ENCODE results near the gene MAP1LC3B.

The MAP1LC3B gene

GRCh38 chr16:87417528-87417910, 25.4 kb downstream of the MAP1LC3B start:
- Histone ChIP-seq H3K27ac (ENCODE audit: poor library complexity, severe bottlenecking) (no peak overlapping the region), H3K36me3 (ENCODE audit: low read depth) (peaks cover 58% of the 10 kb centered on the region), H3K4me1 (ENCODE audit: insufficient read depth, poor library complexity, severe bottlenecking) (no peaks in the 10 kb centered on the region), H3K4me3 (ENCODE audit: severe bottlenecking) (no peak overlapping the region), H3K9me3 (ENCODE audit: severe bottlenecking) (no peaks in the 10 kb centered on the region), H3K27me3 (ENCODE audit: insufficient read depth, poor library complexity, severe bottlenecking) (no peaks in the 10 kb centered on the region)
- DNase-seq (ENCODE audit: low spot score): no peak
- 0 out of 3 replicates have a peak, but pooled peaks have one; percentile 20 for ATAC-seq (ENCODE audit: low read depth)
- no peak for TF ChIP-seq CTCF (IDR thresholded peaks at IDR 0.05; ENCODE audit: poor library complexity, severe bottlenecking)

- H3K4me3 ChIP-seq (ENCODE audit: severe bottlenecking): no peak overlapping the region
- TF ChIP-seq CTCF (IDR thresholded peaks at IDR 0.05; ENCODE audit: poor library complexity, severe bottlenecking): no peak
- no peaks in the 10 kb centered on the region for H3K4me1 ChIP-seq (ENCODE audit: insufficient read depth, poor library complexity, severe bottlenecking)
- no peak overlapping the region for H3K27ac ChIP-seq (ENCODE audit: poor library complexity, severe bottlenecking)
- no peak for DNase-seq (ENCODE audit: low spot score)
- no peaks in the 10 kb centered on the region for H3K27me3 ChIP-seq (ENCODE audit: insufficient read depth, poor library complexity, severe bottlenecking)
- peaks cover 60% of the 10 kb centered on the region for H3K36me3 ChIP-seq (ENCODE audit: low read depth)
- H3K9me3 ChIP-seq (ENCODE audit: severe bottlenecking): no peaks in the 10 kb centered on the region
- ATAC-seq (ENCODE audit: low read depth): no peak
Observed at GRCh38 chr16:87418216-87418615, 26.1 kb downstream of the MAP1LC3B start.

- Histone ChIP-seq H3K4me1 (ENCODE audit: insufficient read depth, poor library complexity, severe bottlenecking) (no peaks in the 10 kb centered on the region), H3K9me3 (ENCODE audit: severe bottlenecking) (no peaks in the 10 kb centered on the region), H3K27ac (ENCODE audit: poor library complexity, severe bottlenecking) (no peak overlapping the region), H3K4me3 (ENCODE audit: severe bottlenecking) (no peak overlapping the region), H3K27me3 (ENCODE audit: insufficient read depth, poor library complexity, severe bottlenecking) (no peaks in the 10 kb centered on the region), H3K36me3 (ENCODE audit: low read depth) (peaks cover 64% of the 10 kb centered on the region)
- no peak for TF ChIP-seq CTCF (IDR thresholded peaks at IDR 0.05; ENCODE audit: poor library complexity, severe bottlenecking)
- DNase-seq (ENCODE audit: low spot score): no peak
- ATAC-seq (ENCODE audit: low read depth): no peak
Observed at GRCh38 chr16:87418644-87419043, 26.5 kb downstream of the MAP1LC3B start.

- no peak for ATAC-seq (ENCODE audit: low read depth)
- Histone ChIP-seq H3K36me3 (ENCODE audit: low read depth) (peaks cover 57% of the 10 kb centered on the region), H3K27ac (ENCODE audit: poor library complexity, severe bottlenecking) (no peak overlapping the region), H3K4me3 (ENCODE audit: severe bottlenecking) (no peak overlapping the region), H3K9me3 (ENCODE audit: severe bottlenecking) (no peaks in the 10 kb centered on the region), H3K4me1 (ENCODE audit: insufficient read depth, poor library complexity, severe bottlenecking) (no peaks in the 10 kb centered on the region), H3K27me3 (ENCODE audit: insufficient read depth, poor library complexity, severe bottlenecking) (no peaks in the 10 kb centered on the region)
- TF ChIP-seq CTCF (IDR thresholded peaks at IDR 0.05; ENCODE audit: poor library complexity, severe bottlenecking): no peak
- no peak for DNase-seq (ENCODE audit: low spot score)
Observed at GRCh38 chr16:87420026-87421002, 28.2 kb downstream of the MAP1LC3B start.
